ENCODE results near the gene CACNA1C.
A peak's percentile ranks its signal among the peaks of the same experiment; 100 is the strongest.

CACNA1C gene

DNA sequence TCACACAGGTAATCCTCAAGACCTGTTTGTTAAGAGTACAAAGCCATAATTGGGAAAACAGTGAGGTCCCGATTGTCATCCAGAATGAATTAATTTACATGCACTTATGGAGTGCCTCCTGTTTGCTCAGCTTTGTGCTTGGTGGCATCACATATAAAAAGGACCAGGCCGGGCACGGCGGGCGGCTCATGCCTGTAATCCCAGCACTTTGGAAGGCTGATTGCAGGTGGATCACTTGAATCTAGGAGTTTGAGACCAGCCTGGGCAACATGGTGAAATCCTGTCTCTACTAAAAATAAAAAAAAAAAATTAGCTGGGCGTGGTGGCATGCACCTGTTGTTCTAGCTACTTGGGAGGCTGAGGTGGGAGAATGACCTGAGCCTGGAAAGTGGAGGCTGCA lies 247.4 kb downstream of the CACNA1C start:
- DNase-seq: no peak

GRCh38 chr12:2300886-2301285 lies 248.1 kb downstream of the CACNA1C start:
- DNase-seq: no peak

- peak; percentile 63 for DNase-seq
Measured at GRCh38 chr12:2301531-2302461, 249.0 kb downstream of the CACNA1C start.

- DNase-seq: no peak
Measured at GRCh38 chr12:2302711-2303580, 250.2 kb downstream of the CACNA1C start.

- no peak for DNase-seq
Measured at GRCh38 chr12:2304223-2304622, 251.4 kb downstream of the CACNA1C start.

DNA sequence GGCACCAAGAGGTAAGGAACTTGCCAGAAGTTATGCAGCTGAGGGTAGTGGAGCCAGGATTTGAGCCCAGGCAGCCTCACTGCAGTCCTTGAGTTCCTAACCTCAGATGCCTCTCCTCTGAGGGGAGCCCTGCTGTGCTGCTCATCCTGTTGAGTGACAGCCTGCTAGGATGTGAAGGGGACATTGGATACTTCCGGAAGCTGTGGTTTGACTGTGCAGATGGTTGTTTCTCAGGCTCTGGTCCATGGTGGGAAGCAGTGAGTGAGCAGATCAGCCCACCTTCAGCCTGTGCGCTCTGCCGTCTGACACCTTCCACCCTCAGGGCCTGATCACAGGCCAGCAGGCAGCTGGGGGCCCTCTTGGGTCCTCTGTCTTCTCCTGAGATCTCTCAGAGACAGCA lies 253.2 kb downstream of the CACNA1C start:
- peak; percentile 74 for DNase-seq

GRCh38 chr12:2306735-2307134 lies 253.9 kb downstream of the CACNA1C start:
- DNase-seq: no peak

GRCh38 chr12:2307550-2307949 lies 254.8 kb downstream of the CACNA1C start:
- DNase-seq: no peak

- no peak for DNase-seq
Measured at GRCh38 chr12:2309647-2310046, 256.9 kb downstream of the CACNA1C start.

GRCh38 chr12:2311020-2311778 lies 258.4 kb downstream of the CACNA1C start:
- peak; percentile 96 for DNase-seq

GRCh38 chr12:2312175-2312574 lies 259.4 kb downstream of the CACNA1C start:
- no peak for DNase-seq

DNA sequence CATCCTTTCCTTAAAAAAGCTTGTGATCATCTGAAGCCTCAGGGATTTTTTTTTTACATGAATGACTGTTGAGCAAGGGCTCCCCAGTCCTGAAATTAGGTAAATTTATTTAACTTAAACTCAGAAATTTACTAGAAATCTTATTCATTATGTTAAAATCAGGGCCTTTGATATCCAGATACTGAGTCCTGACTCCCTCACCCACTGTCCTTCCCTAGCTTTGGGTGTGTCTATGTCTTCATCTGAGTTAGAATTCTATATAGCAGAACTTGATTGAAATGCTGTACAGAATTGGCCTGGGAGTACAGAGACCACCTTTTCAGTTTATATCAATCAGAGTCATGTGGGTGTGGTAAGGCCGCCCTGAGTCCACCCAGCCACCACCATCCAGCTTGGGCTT lies 260.0 kb downstream of the CACNA1C start:
- no peak for DNase-seq

GRCh38 chr12:2314492-2314891 lies 261.7 kb downstream of the CACNA1C start:
- DNase-seq: no peak

- DNase-seq: no peak
Measured at GRCh38 chr12:2317772-2318171, 265.0 kb downstream of the CACNA1C start.

DNA sequence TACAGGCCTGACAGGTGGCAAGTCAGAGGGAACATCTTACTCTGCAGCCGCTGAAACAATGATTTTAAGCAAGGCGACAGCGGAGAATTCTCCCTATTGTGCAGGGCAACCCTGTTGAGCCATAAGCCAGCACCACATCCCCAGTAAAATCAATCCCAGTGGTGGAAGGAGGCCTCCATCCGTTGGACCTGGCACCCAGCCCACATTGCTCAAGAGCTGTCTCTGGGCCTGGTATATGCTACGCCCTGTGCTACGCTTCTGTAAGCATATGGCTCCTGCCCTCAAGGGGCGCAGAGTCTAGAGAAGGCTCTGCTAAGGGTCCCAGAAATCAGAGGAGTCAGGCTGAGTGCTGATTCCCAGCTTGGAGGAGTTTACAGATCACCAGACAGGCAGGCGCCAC lies 265.5 kb downstream of the CACNA1C start:
- no peak for DNase-seq

- DNase-seq: no peak
Measured at GRCh38 chr12:2319136-2319535, 266.3 kb downstream of the CACNA1C start.

DNA sequence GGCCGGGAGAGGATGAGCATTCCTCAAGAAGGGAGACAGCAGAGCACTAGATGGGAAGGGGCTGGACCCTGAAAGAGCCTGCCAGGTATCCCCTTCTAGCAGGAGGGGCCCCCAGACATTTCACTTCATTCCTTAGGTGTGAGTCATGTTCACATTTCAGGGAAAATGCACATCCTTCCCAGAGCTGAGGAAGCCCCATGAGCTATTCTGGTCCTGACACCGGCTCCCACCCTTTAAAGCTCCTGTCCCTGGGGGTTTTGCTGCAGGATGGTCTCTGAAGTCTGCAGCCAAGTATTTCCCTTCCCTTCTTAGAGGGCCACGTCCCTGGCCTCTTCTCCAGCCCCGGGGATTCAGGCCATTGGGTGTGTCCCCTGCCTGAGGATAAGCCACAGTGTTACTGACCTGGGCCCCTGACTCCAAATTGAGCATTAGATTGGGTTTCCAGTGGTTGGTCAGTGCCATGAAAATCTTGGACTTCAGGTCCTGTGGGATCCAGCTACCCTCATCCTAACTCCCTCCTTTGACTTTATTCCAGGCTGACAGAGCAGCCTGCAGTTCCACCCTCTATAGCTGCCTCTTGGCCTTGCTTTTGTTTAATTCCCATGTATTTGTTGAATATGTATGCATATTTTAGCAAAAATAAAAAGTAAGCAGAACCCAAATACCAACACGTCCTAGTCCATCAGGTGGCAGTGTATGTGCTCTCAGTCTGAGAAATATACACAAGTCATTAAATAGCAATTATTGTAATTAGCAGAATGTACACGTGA lies 267.1 kb downstream of the CACNA1C start:
- peak; percentile 83 for DNase-seq

GRCh38 chr12:2320841-2321240 lies 268.1 kb downstream of the CACNA1C start:
- no peak for DNase-seq

GRCh38 chr12:2322554-2323120 lies 269.9 kb downstream of the CACNA1C start:
- DNase-seq: no peak

- no peak for DNase-seq
Measured at GRCh38 chr12:2323532-2324255, 270.9 kb downstream of the CACNA1C start.

DNA sequence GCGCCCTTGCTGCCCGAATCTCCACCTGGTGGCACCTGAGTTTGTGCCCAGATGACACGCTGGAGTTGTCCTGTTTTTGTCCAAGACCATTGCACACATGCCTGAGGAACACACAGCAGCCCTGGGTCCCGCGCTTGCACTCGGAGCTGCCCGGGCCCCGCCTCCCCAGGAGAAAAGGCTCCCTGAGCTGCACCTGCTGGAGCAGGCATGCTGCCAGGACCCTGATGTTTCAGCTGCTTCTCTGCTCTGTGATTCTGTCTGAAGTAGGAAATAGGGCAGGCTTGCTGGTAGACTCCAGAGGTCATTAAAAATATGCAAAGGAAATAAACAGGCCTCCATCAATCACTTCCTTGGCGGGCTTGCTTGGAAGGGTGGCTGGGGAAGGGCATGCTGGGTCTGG lies 271.6 kb downstream of the CACNA1C start:
- DNase-seq: no peak
